Measurements from ENCODE around the gene ATP5PO.

- TF ChIP-seq EP300 (IDR thresholded peaks at IDR 0.05) (no peak), POLR2AphosphoS5 (IDR thresholded peaks at IDR 0.05) (no peak)
- TF ChIP-seq, protein P1, sequence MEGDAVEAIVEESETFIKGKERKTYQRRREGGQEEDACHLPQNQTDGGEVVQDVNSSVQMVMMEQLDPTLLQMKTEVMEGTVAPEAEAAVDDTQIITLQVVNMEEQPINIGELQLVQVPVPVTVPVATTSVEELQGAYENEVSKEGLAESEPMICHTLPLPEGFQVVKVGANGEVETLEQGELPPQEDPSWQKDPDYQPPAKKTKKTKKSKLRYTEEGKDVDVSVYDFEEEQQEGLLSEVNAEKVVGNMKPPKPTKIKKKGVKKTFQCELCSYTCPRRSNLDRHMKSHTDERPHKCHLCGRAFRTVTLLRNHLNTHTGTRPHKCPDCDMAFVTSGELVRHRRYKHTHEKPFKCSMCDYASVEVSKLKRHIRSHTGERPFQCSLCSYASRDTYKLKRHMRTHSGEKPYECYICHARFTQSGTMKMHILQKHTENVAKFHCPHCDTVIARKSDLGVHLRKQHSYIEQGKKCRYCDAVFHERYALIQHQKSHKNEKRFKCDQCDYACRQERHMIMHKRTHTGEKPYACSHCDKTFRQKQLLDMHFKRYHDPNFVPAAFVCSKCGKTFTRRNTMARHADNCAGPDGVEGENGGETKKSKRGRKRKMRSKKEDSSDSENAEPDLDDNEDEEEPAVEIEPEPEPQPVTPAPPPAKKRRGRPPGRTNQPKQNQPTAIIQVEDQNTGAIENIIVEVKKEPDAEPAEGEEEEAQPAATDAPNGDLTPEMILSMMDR (IDR thresholded peaks at IDR 0.05), result no peak
These were observed 56.8 kb downstream of the ATP5PO start for GRCh38 chr21:33858667-33859372.
